DMS114 treated with DMSO at 0.1 percent for 48 hours (cell line): ENCODE results near the gene ST7L.

ENCODE experiments used
- DNase-seq: peaks from one replicate; lab custom pipeline; 2025; ENCODE audit not compliant: unreplicated experiment; lab: John Stamatoyannopoulos, UW

ST7L gene

DNA sequence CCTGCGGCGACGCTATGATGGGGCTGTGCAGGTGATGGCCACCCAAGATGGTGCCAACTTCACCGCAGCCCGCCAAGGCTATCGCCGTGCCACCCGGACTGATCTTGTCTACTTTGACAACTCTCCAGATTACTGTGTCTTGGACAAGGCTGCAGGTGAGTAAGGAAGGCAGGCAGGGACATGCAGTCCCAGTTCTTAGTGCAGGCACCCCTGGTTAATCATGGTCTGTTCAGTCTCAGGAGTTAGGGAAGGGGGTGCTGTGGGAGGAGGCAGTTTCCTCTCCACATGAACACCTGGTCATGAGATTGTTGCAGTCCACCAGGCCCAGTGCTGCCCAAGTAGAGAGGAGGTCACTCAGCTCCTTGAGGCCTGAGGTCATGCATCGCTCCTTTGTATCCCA, 101.7 kb downstream of the ST7L start:
- no peak for DNase-seq

DNA sequence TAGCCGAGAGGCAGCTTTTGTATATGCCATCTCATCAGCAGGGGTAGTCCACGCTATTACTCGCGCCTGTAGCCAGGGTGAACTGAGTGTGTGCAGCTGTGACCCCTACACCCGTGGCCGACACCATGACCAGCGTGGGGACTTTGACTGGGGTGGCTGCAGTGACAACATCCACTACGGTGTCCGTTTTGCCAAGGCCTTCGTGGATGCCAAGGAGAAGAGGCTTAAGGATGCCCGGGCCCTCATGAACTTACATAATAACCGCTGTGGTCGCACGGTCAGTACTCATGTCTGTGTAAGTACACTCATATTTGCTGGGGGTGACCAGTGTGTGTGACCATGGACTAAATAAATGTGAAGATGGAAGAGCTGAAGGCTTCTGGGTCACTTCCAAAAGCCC, 102.8 kb downstream of the ST7L start:
- no peak for DNase-seq

DNA sequence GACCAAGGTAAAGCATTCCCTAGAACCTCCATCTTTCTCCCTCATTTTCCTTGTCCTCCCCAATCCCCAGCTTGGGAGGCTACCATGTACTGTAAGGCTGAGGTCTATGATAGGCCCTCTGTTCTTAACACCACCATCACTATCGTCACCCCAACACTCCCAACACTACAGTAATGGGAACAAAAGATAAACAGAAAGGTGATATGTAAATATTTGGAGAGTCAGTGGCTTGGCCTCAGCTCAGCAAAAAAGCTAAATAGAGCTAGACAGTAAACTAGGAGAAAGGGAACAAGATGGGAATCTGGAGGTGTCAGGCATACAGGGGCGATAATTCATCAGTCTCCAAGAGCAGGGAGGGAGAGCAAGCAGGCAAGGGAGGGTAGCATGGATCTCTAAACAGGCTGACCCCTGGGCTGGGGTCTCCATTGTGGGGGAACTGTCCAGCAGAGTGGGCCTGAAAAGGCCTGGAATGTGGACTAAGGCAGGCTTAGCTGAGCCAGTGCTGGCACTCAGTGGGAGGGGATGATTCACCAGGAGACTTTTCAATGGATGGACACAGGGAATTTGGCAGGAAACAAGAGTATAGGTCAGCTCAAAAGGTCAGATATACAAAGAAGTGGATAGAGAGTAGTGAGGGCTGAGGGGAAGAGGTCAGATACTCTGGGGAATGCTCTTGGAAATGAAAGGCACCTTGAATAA, 103.5 kb downstream of the ST7L start:
- no peak for DNase-seq

DNA sequence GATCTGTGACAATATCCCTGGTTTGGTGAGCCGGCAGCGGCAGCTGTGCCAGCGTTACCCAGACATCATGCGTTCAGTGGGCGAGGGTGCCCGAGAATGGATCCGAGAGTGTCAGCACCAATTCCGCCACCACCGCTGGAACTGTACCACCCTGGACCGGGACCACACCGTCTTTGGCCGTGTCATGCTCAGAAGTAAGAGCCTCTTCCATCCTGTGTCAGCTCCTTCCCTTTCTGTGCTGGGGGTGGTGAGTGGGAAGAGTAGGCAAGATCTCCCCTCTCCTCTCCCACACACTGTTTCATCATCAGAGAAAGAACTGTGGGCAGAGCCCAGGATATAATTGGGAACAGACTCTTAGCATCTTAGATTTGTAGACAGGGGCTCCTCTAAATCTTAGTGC, 104.0 kb downstream of the ST7L start:
- DNase-seq = no peak

DNA sequence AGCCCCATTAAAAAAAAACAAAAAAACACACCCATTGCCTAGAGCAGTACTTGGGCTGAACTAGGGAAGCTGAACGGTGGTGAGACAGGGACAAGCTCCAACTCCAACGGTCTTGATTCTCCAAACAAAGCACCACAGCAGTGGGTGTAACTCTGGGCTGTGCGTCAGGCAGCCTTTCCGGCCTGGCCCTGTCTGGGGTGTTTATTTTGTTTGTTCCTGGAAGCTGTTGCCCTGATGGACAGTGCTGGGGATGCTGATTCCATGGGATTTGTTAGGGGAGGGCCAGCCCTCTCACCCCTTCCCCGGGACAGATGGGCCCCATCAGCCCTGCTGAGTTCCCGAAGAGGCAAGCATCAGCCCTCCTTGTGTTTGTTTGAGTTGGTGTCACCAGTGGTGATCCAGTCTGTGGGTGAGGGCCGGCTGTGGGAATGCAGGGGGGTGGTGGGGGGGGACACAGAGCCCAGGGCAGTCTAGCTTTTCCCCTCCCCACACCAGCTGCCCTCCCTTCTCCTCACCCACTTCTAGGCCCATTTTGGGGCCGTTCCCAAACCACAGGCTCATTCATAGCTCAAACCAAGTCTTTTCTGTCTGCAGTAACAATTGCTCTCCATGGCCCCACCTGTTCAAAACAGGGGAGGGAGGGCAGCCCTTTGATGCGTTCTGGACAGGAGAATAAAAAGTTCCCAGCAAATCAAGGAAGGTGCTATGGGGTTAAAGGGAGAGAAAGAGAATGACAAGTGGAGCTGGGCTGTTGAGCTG, 105.7 kb downstream of the ST7L start:
- no peak for DNase-seq

DNA sequence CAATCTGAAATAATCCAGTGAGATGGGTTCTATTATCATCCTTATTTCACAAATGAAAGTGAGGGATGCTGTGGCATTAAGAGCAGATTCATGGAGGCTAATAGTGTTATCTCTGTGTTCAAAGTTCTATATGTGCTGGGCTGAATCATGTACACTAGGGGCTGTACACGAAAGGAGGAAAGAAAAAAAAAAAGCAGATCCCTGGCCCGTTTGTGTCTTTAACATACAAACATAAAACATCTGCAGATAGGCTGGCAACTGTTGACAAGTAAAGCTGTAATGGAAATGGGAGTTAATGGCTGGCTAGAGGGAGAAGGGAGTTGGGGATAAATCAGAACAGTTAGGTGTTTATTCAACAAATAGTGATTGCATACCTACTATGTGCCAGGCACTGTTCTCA, 107.0 kb downstream of the ST7L start:
- DNase-seq = no peak

DNA sequence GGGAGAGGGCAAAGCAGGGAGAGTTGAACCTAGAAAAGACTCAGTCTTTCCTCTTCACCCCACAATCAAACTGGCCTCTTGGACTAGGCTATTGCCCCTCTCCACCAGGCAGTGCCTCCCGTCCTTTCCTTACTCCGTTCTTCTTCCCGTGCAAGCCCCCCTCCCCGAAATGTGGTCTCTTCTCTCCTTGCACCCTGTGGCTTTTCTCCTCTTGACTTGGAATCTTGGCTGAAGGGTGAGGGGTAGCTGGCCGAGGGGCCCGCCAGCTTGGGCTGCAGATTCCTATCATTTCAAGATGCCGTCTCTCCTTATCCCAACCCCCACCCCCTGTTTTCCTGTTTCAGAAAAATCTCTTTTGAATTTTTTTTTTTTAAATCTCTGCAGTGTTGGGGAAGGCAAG, 108.6 kb downstream of the ST7L start:
- DNase-seq = no peak

DNA sequence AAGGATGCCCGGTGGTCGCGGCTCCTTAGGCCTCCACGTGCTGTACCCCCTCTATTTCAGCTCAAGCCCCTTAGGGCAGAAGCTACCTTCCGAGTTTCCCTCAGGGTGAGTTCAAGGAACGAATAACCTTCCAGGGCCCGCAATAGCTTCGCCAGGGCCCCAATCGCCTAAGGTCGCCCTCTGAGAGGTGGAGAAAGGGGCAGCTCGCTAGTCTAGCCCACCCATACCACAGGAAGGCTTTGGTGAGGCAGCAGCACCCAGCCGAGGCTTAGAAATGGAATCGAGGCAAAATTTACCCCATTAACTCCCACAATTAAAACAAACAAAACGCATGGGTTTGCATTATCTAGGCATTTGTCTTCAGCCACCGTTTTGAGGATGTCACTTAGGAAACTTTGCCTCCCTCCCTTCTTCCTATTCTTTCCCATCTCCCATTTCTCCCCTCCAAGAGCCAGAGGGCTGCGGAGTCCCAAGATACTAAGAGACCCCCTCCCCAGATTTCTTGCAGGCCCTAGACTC, 109.2 kb downstream of the ST7L start:
- DNase-seq = no peak

DNA sequence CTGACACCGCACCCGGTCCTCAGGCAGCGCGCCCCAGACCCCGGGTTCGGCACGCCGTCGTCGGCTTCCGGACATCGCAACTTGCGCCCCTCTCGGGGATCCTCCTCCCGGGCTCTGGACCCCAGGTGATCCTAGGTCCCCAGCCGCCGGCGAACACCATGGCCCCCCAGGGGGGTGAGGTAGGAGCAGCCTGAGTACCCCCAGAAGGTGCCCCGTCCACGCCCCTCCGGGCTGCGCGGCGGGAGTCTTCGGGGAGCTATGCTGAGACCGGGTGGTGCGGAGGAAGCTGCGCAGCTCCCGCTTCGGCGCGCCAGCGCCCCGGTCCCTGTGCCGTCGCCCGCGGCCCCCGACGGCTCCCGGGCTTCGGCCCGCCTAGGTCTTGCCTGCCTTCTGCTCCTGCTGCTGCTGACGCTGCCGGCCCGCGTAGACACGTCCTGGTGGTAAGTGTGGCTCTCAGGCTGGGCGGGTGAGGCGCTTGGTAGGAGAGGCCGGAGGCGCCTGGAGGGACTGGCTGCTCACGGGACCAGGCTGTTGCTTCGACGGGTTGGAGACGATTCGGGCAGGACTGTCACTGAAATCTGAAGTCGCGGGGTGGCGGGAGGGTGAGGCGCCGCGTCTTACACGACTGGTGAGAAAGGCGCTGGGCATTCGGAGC, 109.8 kb downstream of the ST7L start:
- DNase-seq = no peak

DNA sequence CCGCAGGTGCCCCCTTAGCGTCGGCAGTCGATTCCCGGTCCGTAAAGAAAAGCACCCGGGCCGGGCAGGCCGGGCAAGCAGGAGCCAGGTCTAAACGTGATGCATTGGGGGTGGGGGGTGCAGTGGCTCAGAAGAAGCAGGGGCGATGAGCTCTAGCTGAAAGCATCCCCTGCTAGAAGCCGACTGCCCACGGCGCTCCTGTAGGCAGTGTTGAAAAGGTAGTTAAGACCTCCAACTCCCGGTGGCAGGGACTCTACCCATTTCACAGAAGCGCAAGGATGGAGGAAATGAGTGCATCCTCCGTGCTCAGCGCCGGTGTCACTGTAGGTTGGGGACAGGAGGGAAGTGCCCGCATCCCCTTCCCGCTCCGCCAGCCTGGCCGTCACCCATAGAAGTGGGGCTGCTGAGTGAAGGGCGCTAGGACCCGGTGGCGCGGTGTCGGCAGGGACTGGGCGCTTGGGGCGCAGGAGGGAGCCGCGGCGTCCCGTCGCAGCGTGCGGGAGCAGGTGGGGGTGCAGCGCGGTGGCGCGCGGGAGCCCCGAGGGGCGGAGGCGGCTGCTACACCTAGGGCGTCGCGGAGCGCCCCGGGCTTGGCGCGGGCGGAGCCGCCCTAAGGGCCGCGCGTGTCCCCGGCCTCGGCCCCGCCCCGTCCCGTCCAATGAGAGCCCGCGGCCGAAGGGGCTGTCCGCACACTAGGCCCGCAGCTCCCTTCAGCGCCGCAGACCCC, 110.5 kb downstream of the ST7L start, which contains the start of gene WNT2B:
Gene WNT2B (plus strand): TSS at position 688 of the 727 bp plus-strand sequence. CDS start 298 bp downstream, outside the sequence.
- no peak for DNase-seq

DNA sequence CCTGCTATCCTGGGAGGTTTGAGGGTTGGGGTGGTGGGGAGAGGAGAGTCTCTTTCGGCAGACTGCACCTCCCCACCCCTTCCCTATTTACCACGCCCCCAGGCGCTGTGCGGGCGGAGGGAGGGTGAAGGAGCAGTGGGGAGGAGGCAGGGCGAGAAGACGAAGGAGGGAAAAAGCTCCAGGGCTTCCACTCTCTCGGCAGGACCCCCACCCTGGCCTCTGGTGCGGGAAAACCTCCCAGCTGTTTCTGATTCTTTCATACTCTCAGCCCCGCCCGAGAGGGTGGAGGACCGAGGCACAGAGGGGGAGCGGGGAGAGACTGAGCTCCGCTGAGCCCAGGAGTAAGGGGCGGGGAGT, 111.0 kb downstream of the ST7L start:
- DNase-seq = no peak

DNA sequence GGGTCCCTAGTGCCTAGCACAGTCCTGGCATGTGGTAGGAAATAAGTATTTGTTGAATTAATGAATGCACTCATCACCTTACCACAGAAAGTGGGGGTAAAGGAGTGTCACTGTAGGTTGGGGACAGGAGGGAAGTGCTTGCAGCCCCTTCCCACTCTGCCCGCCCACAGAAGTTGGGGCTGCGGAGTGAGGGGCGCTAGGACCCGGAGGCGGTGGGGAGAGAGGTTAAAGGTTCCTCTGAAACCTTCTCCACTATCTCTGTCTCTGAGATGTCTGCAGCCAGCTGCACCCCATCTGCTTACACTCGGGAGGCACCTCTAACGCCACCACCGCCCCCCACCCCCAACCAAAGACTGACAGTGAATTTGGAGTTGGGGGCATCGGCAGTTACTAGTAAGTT, 111.6 kb downstream of the ST7L start:
- no peak for DNase-seq

DNA sequence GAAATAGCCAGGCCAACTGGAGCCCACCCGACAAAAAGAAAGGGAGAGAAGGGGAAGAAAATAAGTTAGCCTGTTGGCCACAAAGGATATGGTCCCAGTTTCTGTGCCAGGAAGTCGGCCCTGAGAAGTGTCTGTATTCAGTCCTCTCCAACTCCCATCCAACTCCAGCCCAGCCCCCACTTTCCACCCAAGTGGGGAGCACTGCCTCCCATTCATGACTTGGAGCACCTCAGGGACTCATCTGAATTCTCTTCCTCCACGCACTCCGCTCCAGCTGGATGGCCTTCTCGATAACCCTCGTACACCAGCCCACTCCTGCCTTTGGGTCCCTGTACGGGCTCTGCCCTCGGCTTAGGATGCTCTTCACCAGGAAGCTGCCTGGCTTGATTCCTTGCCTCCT, 112.2 kb downstream of the ST7L start:
- DNase-seq = no peak

DNA sequence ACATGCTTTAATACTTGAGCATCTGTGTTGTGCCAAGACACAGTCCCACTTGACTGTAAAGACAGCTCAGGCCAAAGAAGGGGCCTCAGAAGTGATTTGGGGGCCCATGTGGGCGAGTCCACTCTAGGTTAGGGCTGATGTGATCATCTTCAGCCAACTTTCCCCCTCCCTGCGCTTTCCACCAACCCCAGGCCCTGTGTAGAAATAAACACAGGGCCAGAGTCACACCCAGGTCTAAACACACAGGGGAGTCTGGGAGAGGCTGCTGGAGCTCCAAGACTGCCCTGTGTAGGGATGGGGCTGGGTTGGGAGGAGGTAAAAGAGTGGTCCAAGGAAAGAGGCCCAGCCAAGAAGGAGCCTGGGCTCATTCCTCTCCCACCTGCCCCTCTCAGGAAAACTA, 112.6 kb downstream of the ST7L start:
- DNase-seq = no peak

DNA sequence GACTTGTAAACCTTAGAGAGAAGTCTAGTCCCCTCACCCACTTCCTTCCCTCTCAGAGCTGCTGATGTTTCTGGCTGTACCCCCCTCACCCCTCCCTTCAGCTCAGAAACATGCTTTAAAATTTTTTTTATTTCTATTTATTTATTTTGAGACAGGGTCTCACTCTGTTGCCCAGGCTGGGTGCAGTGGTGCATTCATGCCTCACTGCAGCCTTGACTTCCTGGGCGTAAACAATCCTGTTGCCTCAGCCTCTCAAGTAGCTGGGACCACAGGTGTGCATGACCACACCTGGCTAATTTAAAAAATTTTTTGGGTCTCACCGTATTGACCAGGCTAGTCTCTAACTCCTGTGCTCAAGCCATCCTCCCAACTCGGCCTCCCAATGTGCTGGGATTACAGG, 113.1 kb downstream of the ST7L start:
- DNase-seq = no peak

DNA sequence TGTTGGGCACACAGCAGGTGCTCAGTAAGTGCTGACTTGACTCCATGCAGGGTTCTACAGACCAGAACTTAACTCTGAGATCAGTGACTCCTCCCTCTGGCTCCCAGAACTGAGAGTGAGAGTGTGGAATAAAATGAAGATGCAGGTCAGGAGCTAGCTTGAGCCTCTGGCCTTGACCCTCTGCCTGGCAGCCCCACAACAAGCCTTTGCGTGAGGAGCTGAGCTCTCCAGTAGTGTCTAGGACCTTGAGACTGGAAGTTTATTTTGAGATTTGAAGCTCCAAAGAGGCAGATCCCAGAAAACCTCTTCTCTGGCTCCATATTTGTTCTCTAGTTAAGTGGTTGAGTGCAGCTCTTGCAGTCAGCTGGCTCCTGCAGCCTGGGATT, 113.5 kb downstream of the ST7L start:
- no peak for DNase-seq

DNA sequence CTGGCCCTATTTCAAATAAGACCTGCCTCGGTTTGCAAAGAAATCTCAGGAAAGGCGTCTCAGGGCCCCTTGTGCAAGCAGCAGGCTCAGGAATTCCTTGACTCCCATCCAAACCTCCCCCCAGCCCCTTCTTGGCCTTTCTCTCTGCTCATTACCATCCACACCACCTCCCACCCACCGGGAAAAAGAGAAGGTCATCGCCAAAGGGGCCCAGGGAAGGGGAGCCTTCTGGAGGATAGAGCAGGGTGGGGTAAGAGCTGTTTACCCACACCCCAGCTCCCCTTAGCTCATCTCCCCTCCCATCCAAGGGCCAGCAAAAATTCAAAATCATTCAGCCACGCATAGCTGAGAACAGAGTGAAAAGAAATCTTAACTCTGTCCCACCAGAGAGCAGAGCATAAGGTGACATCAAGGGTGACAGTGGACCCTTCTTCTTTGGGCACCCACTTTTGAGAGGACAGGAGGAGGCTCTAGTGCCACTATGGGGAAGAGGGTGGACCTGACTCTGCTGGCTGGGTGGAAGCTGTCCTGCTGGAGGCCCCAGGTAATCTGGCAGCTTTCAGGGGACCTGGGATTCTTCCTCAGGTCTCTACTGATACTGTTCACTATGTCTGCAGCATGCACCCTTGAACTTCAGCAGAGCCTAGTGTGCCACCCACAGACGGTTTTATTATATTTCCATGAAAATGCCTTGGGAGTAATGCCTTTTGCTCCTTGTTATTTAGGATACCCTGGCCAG, 114.1 kb downstream of the ST7L start:
- DNase-seq = no peak

DNA sequence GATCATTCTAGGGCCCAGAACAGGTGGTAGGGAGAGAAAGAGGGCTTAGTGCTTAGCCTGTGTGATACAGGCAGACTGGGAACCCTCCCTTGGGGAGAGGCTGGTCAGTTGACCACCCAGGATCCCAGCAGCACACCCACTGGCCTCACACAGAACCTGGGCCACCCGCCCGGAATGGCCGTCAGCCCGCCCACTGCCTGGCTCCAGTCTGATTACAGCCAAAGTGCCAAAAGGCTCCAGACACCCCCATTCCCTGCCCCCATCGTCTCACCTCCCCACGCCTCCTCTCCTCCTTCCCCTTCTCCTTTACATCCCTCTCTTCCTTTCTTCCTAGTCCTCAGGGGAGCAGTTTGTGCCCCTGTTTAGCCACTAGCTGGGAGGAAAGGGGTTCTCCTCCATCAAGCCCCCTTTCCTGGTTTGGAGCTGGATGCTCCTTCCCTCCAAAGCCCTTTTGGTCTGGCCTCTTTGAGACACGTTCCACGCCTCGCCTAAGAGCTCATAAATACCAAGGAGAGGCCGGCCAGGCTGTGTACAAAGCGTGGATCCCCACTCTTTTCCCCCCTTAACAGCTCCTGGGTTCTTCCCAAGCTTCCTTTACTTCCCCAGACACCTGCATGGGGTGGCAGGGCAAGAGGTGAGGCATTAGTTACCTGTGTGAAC, 114.8 kb downstream of the ST7L start:
- no peak for DNase-seq

DNA sequence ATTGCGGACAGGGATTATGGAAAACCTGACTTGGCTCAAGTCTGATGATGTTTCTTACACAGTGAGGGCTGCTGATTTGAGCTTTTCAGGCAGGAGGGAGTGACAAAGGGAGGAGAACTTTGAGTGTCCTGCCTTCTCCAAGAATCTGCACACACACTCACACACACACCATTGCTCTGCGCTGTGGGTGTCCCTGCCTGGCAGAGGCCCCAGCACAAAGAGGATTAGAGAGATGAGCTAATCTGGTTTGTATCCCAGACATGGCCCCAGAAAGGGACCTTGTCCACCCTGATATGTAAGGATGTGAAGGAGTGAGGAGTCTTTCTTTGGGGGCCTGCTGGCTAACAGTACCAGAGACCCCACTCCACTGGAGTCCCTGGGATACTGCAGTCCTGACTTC, 116.1 kb downstream of the ST7L start:
- DNase-seq = no peak
